Measurements from ENCODE around the gene OPCML. TPM values are rescaled to one million over a fixed set of nuclear protein-coding genes. Genes with fewer than 3 reads are reported as not detected.

Gene OPCML
- total and polyA plus RNA-seq, 12 donors: under 0.01 to 1.2 (median 0.39) TPM

DNA sequence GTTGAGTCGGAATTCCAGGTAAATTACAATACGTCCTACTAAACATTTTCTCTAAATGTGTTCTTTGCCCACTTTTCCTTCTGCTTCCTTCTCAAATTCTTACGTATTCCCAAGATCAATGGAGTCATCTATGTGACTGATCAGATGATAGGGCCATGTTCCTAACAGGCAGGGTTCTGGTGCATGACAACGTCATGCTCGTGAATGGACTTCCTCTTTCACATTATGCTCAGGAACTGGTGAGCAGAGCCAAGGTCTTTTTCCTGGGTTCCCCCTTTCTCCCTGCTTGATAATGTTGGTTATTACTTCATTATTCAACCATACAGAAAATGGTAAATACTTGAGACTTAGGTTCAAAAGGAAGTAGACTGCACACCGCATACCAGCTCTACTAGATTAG, 789.4 kb downstream of the OPCML start:
- TF ChIP-seq, protein P1, sequence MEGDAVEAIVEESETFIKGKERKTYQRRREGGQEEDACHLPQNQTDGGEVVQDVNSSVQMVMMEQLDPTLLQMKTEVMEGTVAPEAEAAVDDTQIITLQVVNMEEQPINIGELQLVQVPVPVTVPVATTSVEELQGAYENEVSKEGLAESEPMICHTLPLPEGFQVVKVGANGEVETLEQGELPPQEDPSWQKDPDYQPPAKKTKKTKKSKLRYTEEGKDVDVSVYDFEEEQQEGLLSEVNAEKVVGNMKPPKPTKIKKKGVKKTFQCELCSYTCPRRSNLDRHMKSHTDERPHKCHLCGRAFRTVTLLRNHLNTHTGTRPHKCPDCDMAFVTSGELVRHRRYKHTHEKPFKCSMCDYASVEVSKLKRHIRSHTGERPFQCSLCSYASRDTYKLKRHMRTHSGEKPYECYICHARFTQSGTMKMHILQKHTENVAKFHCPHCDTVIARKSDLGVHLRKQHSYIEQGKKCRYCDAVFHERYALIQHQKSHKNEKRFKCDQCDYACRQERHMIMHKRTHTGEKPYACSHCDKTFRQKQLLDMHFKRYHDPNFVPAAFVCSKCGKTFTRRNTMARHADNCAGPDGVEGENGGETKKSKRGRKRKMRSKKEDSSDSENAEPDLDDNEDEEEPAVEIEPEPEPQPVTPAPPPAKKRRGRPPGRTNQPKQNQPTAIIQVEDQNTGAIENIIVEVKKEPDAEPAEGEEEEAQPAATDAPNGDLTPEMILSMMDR (IDR thresholded peaks at IDR 0.05): no peak
- ATAC-seq: no peak
- Histone ChIP-seq H3K27ac (no peak overlapping the region), H3K36me3 (no peaks in the 10 kb centered on the region), H3K4me1 (no peaks in the 10 kb centered on the region), H3K9me3 (peaks cover 0 to 10% (median 0%) of the 10 kb centered on the region in 11 donors), H3K4me3 (no peak overlapping the region), H3K27me3 (peaks cover 0 to 5% (median 0%) of the 10 kb centered on the region in 7 donors)
- DNase-seq: no peak
- intact Hi-C loops (cut with DNase I): no loop called here
- WGBS, 2 donors: 73 to 80% methylated on average over 6 of the region's 6 CpGs

DNA sequence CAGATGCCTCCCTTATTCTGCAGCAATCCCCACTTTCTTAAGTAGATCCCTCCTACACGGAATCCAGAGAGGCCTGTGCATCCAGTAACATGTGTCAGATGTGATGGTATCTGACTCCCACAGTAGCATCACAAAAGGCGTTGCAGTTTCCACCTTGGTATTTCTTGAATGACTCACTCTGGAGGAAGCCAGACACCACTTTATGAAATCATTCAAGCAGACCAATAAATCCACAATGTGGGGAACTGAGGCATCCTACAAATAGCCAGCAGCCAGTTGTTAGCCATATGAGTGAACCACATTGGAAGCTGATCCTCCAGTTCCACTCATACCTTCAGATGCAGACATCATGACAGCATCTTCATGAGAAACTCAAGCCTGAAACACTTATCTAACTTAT, 798.1 kb downstream of the OPCML start:
- H3K27me3 ChIP-seq: peaks cover 0 to 5% (median 0%) of the 10 kb centered on the region in 7 donors
- H3K4me1 ChIP-seq: no peaks in the 10 kb centered on the region
- intact Hi-C loops (cut with DNase I): no loop called here
- no peak overlapping the region for H3K27ac ChIP-seq
- DNase-seq: no peak
- peaks cover 0 to 8% (median 0%) of the 10 kb centered on the region in 11 donors for H3K9me3 ChIP-seq
- ATAC-seq: no peak
- WGBS, 2 donors: 74% methylated on average over 2 of the region's 2 CpGs
- H3K36me3 ChIP-seq: no peaks in the 10 kb centered on the region
- H3K4me3 ChIP-seq: no peak overlapping the region
- TF ChIP-seq, protein P1 (IDR thresholded peaks at IDR 0.05): no peak

DNA sequence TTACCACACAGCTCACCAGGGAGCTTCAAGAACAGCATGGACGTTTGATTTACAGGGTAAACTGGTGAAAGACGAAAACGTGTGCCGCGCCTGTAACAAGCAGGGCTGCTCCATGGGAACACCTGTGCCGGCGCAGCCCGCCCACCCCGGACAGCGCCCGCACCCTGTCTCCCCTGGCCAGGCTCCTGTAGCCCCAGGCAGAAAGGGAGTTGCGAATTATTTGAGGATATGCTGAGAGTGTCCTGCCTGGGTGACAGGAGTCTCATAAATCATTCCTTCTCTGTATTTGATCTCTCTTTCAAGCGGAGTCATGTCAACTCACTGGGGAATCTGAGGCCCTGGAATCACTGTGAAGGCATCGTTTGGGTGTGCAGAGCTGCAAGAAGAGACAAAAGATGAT, 804.3 kb downstream of the OPCML start:
- no peaks in the 10 kb centered on the region for H3K9me3 ChIP-seq
- no peaks in the 10 kb centered on the region for H3K36me3 ChIP-seq
- 85 to 87% methylated on average over 14 of the region's 14 CpGs for WGBS, 2 donors
- no peak for ATAC-seq
- DNase-seq: no peak
- no peak overlapping the region for H3K4me3 ChIP-seq
- peaks cover 0 to 5% (median 0%) of the 10 kb centered on the region in 7 donors for H3K27me3 ChIP-seq
- intact Hi-C loops (cut with DNase I): no loop called here
- no peaks in the 10 kb centered on the region for H3K4me1 ChIP-seq
- H3K27ac ChIP-seq: no peak overlapping the region
- TF ChIP-seq, protein P1 (IDR thresholded peaks at IDR 0.05): no peak

DNA sequence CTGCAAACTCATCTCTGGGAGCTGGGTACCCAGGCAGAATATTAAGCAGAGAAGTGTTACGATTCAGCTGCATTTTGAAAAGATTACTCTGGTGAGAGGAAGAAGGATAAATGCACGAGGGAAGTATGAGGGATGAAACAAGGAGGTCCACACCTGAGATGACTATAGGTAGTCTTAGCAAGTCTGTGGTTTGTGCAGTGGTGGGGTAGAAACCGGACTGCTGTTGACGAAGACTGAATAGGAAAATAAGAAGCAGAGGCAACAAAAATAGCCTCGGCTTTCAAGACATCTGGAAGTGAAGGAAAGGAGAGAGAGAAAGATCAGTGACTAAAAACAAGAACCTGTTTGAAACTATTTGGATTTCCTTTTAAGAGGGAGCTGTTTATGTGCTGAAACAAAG, 810.8 kb downstream of the OPCML start:
- Histone ChIP-seq H3K27me3 (peaks cover 0 to 6% (median 0%) of the 10 kb centered on the region in 7 donors), H3K36me3 (no peaks in the 10 kb centered on the region), H3K27ac (no peak overlapping the region), H3K4me3 (no peak overlapping the region), H3K9me3 (no peaks in the 10 kb centered on the region), H3K4me1 (no peaks in the 10 kb centered on the region)
- ATAC-seq: no peak
- 85% methylated on average over 5 of the region's 5 CpGs for WGBS, 2 donors
- TF ChIP-seq, protein P1 (IDR thresholded peaks at IDR 0.05): no peak
- intact Hi-C loops (cut with DNase I): no loop called here
- no peak for DNase-seq
